GM21825 (cell line): ENCODE data around the gene PGGHG.

Experiments
- ATAC-seq: cut with Tn5 transposase; IDR thresholded peaks from one replicate; pipeline ENCODE4 v1.9.1; 2021; ENCODE audit warnings: mild to moderate bottlenecking, moderate library complexity; ENCODE audit not compliant: unreplicated experiment

PGGHG gene

DNA sequence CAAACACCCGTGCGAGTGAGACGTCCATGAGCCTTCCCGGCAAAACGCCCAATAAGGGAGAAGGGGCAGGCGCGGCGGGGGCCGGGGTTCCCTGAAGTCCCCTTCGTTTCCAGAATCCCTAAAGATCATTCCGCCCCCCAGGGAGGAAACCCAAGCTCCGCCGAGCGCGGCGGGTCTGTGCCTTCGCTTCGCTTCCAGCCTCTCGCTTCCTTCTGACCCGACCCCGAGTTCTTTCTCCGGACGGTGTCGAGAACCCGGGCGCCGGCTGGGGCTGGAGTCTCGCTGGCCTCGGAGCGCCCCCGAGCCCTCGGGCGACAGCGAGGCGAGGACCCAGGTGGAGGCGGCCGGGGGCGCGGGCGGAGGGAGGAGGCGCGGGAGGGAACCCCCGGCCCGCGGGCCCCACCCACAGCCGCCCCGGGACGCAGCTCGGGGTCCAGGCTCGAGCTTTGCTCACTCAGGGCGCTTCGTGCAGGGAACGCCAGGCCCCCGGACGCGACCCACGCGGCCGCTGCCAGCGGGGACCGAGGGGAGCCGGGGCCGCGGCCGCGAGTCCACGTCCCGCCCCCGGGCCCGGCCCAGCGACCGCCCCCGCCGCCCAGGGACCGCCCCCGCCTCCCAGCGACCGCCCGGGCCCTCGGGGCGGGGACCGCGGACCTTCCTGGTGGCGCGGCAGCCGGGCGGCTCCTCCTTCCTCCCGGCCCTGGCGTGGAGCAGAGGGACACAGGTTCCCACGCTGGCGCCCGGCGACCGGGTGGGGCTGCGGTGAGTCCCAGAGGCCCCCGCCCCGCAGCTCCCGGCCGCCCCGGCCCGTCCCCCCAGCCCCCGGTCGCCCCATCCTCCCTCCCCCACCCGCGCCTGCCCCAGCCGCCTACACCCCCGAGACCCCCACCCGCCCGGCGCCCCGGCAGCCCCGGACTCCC, at the start of gene PGGHG:
PGGHG (plus strand) TSS at position 649 of the 920 bp plus-strand sequence. CDS start 691 bp downstream, outside the sequence.
- ATAC-seq: peak; percentile 58

DNA sequence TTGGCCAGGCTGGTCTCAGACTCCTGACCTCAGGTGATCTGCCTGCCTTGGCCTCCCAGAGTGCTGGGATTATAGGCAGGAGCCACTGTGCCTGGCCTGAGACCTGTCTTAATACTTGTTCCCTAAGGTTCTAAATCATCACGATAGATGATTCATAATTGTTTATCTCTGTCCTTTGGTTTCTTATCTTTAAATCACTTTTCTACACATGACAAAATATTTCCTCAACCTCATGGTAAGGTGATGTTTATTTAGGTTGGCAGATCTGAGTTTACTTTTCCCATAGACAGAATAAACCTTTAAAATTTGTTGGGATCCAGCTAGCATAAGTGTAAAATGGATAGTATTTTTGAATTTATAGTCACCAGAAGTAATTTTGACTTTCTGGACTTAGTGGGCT, 48.6 kb upstream of the PGGHG start:
- no peak for ATAC-seq

DNA sequence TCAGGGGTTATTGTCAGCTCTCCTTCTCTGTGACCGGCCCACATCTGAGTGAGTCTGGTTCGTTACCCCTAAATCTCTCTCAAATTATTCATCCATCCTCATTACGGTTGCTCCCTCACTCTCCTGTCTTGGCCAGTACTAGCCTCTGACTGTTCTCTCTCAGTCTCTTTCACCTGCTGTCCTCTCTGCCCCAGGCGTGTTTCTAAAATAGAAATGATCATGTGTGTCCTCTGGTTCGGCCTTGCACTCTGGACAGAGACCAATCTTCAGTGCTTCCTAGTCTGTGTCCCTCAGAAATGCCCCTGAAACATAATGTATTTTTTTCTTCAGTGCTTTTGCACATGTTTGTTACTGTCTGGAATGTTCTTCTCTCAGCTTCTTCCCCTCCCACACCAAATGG, 47.3 kb upstream of the PGGHG start:
- ATAC-seq: no peak

DNA sequence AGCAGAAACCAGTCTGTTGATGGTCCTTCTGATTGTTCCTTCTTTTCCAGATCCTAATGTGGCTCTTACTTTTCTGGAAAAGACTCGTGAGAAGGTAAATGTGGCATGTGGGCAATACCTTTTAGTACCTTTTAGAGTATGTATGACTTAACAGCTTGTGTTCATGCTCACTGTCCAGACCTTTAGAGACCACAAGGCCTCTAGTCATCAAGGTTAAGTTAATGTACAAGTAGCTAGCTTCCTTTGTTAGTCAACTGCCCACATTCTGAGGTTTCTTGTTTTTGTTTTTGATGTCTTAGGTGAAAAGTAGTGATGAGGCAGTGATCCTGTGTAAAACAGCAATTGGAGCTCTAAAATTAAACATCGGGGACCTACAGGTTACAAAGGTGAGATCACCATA, 44.5 kb upstream of the PGGHG start:
- ATAC-seq: no peak

- no peak for ATAC-seq
Measured at GRCh38 chr11:249062-249461, 39.9 kb upstream of the PGGHG start.

- ATAC-seq: no peak
Measured at GRCh38 chr11:250274-250673, 38.7 kb upstream of the PGGHG start.

DNA sequence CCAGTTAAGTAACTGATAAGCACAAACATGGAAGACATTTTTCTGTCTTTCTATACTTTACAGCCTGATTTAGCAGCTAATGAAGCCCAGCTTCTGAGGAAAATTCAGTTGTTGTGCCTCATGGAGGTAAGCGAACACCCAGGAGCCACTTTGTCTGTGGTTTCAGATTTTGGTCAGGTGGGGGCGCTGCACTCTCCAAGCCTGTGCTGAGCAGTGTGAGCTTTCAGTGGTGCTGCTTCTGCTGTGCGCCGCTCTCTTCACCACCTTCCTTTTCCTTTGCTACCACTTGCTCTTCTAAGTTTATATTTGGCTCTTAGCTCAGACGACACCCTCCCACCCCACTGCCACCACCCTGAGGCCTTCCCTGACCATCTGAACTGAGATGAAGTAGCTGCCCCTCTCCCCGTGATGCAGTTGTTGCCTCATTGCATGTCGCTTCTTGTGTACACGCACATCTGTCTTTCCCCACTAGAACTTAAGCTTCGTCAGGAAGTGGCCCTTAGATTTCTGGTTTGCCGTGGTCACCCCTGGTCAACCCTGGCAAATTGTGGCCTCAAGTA, 38.1 kb upstream of the PGGHG start:
- ATAC-seq: no peak

GRCh38 chr11:251550-251949, 37.4 kb upstream of the PGGHG start:
- no peak for ATAC-seq

GRCh38 chr11:252666-253065, 36.3 kb upstream of the PGGHG start:
- no peak for ATAC-seq

DNA sequence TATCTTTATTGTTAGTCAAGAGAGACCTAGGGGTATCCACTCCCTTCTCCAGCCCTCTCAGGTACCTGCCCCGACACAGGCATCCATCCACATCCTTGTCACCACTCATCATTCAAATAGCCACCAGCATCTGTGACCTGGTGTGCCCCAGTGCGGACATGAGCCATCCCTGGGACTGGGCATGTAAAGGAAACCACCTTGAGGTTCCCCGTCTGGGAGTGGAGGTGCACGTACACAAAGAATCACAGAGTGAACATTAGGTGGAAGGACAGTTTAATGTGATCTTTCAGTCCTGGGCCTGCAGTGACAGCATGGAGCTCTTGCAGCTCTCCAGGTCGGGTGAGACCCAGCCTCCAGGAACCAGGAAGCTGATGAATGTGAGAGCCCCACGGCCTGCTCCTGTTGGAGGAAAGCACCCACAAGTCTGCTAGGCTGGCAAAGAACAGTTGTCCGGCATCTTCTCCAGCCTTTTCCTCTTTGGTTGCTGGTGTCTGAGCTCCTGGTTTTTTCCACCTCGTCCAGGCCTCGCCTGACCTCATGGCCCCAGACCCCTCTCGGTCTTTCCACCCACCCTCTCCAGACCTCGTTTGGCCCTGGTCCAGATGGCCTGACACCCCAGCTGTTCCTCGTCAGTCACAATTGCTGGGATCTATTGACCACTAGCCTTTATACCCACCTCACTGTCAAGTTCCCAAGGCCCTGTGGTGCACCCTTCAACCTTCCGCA, 35.6 kb upstream of the PGGHG start:
- ATAC-seq: no peak

GRCh38 chr11:253886-254270, 35.0 kb upstream of the PGGHG start:
- no peak for ATAC-seq

- ATAC-seq: no peak
Measured at GRCh38 chr11:255176-255575, 33.8 kb upstream of the PGGHG start.

DNA sequence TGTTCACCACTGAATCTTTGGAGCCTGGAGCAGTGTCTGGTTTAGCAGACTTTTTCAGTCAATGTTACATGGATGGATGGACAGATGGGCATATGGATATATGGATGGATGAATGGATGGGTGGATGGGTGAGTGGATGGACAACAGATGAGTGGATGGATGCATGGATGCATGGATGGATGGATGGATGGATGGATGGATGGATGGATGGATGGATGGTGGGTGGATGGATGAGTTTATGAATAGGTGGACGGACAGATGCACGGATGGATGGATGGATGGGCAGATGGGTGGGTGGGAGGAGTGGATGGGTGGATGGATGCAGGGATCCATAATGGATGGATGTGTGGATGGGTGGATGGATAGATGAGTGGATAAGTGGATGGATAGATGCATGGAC, 33.1 kb upstream of the PGGHG start:
- no peak for ATAC-seq

DNA sequence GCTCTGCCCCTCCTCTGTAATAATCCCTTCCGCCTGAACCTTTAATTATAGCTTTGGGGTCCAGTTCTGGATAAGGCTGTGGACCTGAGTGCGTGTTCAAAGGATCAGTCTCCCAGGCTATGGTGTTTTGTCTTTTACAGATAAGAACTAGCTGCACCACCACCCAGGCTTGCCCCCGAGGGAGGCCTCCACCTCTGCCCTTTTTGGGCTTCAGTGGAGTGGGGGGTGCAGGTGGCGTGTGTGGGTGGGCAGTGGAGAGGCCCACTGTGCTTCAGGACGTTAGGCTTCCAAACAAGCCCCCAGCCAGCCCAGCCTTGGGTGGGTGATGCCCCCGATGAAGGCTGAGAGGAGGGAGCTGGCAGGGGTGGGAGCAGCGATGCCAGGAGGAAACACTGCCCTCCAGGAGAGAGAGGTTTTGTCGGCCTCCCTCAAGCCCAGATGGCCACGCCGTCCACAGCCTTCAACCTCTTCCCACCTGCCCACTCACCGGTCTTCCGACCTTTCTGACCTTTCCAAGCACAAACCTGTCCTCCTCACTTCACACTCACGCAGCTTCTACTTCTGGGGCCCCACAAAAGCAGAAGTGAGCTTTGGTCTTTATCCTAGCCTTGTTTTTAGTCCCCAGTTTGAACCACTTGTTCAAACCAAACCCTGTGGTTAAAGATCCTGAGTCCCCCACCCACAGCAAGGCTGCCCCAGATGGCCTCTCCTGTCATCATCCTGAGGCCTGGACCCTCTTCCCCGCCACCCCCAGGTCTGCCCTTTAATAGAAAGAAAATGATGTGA, 31.8 kb upstream of the PGGHG start:
- ATAC-seq: no peak

DNA sequence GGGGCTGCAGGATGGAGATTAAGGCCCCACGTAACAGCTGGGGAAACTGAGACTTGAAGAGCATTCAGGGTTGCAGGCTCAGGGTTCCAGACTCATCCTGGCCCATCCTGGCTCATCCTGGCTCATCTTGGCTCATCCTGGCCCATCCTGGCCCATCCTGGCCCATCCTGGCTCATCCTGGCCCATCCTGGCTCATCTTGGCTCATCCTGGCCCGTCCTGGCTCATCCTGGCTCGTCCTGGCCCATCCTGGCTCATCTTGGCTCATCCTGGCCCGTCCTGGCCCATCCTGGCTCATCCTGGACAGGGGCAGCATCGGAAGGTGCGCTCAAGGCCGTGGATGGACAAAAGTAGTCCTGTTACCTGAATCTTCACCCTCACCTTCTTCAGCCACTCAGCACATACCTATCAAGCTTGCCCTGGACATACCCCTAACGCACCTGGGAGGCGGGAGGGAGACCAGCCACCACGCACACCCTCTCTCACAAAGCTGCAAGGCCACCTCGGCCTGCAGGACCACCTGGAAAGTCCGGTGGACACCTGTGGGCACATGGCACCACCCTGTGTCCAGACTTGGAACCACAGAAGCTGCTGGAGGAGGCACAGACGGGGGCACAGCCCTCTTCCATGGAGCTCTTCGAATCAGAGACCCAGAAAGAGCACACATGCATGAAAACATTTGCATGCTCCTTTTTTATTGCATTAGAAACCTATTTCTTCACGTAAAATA, 31.0 kb upstream of the PGGHG start:
- ATAC-seq: no peak

GRCh38 chr11:259413-259812, 29.5 kb upstream of the PGGHG start:
- no peak for ATAC-seq

DNA sequence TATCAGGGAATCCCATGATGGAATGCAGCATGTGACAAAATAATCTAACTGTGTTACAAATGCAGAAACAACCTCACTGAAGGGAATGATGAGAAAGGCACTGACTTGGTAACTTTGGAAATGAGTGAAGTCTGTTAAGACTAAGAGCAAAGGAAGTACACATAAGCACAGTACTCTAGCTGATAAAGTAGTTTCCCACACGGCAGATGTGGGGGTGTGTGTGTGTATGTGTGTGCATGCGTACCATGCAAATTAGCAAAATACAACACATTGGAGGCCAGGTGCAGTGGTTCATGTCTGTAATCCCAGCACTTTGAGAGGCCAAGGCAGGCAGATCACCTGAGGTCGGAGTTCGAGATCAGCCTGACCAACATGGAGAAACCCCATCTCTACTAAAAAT, 27.3 kb upstream of the PGGHG start:
- ATAC-seq: no peak

- no peak for ATAC-seq
Measured at GRCh38 chr11:266676-267439, 22.1 kb upstream of the PGGHG start.

- no peak for ATAC-seq
Measured at GRCh38 chr11:267491-267994, 21.4 kb upstream of the PGGHG start.
